Activated B cell treated with CpG ODN at 0.5 μM for 24 hours (primary cell): ENCODE results near the gene FGF13. TPM values are rescaled to one million over a fixed set of nuclear protein-coding genes. Genes with fewer than 3 reads are reported as not detected.

Experiments used
- ATAC-seq: fragments of 200-7000 bp; cut with Tn5 transposase; one replicate; pipeline ENCODE4 v1.10.0; 2021; ENCODE audit warnings: low read depth, mild to moderate bottlenecking, moderate library complexity
- CTCF ChIA-PET: fragments of 350-600 bp; sonication (Branson Sonifier 250); formaldehyde crosslinking; loops from one replicate; lab custom pipeline; 2021; ENCODE audit warnings: antibody characterized with exemption; lab: Charles Lee
- POLR2A ChIA-PET: fragments of 350-600 bp; sonication (Branson Sonifier 250); formaldehyde crosslinking; loops from one replicate; lab custom pipeline; 2021; ENCODE audit warnings: antibody characterized with exemption; lab: Charles Lee
- DNase-seq: peaks from one replicate; pipeline ENCODE4 v3.0.0; 2022
- H3K27ac Mint-ChIP-seq: one replicate; pipeline ENCODE4 v1.8.0; 2020; ENCODE audit warnings: mixed read lengths
- H3K27me3 Mint-ChIP-seq: one replicate; pipeline ENCODE4 v1.8.0; 2021; ENCODE audit warnings: mixed read lengths
- H3K36me3 Mint-ChIP-seq: one replicate; pipeline ENCODE4 v1.8.0; 2021; ENCODE audit warnings: low read depth, mixed read lengths
- H3K4me1 Mint-ChIP-seq: one replicate; pipeline ENCODE4 v1.8.0; 2021; ENCODE audit warnings: mixed read lengths
- H3K4me3 Mint-ChIP-seq: one replicate; pipeline ENCODE4 v1.8.0; 2020; ENCODE audit warnings: mild to moderate bottlenecking, mixed read lengths
- H3K9me3 Mint-ChIP-seq: one replicate; pipeline ENCODE4 v1.8.0; 2020; ENCODE audit warnings: mixed read lengths
- intact Hi-C: fragments of 100-400 bp; cut with micrococcal nuclease; formaldehyde crosslinking; loops from one replicate; pipeline ENCODE4 v1.15.1; 2024
- total RNA-seq: library from RNA; stranded (reverse); gene quantifications from 2 replicates; pipeline ENCODE4 v1.2.3, GENCODE V29; 2022
- TF ChIP-seq, protein P1 (sequence below): fragments of 200-600 bp; IDR thresholded peaks from one replicate; pipeline ENCODE4 v1.8.0; 2022; ENCODE audit warnings: antibody characterized with exemption, mild to moderate bottlenecking

The FGF13 gene
- total RNA-seq, 1 donor from 2014 or later, result not detected

DNA sequence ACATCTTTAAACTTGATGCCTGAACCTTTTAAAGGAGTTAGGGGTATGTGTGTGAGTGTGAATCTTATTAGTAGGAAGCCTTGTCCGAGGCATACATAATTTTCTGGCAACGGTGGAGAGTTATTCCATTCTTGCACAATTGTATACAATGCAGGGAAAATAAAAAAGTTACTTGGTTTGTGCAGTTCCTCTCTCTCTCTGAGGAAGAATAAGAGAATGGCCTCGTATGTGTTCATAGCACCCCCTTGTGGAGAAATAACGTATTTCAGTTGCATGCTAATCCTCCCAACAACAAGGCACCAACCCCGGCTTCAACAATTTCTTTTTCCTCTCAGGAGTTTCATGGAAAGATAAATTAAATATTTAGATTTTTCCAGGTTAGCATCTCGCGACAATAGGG lies 33.7 kb upstream of the FGF13 start:
- ChIA-PET POLR2A (no interaction called here), CTCF (interaction anchor here (1.4 kb wide), 1 partner anchor 14 kb away, joined by 3 read pairs; no protein-coding TSS in a partner anchor)
- H3K4me1 Mint-ChIP-seq, result no peaks in the 10 kb centered on the region
- no peak for DNase-seq
- no peaks in the 10 kb centered on the region for H3K36me3 Mint-ChIP-seq
- no peaks in the 10 kb centered on the region for H3K9me3 Mint-ChIP-seq
- H3K27ac Mint-ChIP-seq, result no peak overlapping the region
- TF ChIP-seq, protein P1, sequence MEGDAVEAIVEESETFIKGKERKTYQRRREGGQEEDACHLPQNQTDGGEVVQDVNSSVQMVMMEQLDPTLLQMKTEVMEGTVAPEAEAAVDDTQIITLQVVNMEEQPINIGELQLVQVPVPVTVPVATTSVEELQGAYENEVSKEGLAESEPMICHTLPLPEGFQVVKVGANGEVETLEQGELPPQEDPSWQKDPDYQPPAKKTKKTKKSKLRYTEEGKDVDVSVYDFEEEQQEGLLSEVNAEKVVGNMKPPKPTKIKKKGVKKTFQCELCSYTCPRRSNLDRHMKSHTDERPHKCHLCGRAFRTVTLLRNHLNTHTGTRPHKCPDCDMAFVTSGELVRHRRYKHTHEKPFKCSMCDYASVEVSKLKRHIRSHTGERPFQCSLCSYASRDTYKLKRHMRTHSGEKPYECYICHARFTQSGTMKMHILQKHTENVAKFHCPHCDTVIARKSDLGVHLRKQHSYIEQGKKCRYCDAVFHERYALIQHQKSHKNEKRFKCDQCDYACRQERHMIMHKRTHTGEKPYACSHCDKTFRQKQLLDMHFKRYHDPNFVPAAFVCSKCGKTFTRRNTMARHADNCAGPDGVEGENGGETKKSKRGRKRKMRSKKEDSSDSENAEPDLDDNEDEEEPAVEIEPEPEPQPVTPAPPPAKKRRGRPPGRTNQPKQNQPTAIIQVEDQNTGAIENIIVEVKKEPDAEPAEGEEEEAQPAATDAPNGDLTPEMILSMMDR, result no peak
- H3K4me3 Mint-ChIP-seq, result no peak overlapping the region
- no peak for ATAC-seq
- H3K27me3 Mint-ChIP-seq, result no peaks in the 10 kb centered on the region
- intact Hi-C loops, result loop anchor here (5.0 kb wide), 1 partner anchor 553 kb away; no protein-coding TSS in a partner anchor

DNA sequence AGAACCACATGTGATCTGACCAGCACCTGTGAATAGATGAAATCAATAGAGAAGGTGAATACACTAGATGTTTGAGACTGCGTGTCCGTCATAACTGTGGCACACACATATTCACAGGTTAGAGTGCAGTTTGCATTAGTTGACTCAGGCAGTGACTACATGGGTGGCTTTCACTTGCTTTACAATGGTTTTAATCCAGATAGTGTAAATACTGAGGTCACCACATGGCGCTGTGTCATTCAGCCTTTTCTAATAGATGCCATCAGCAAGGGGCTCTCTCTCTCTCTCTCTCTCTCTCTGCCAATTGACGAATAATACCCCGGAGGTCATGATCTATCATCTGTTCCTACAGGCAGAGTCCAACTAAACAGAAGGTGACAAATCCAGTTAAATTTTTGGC lies 30.7 kb upstream of the FGF13 start:
- no peak overlapping the region for H3K4me3 Mint-ChIP-seq
- no peaks in the 10 kb centered on the region for H3K36me3 Mint-ChIP-seq
- intact Hi-C loops, result no loop called here
- ATAC-seq (no peak), DNase-seq (no peak)
- TF ChIP-seq, protein P1, result no peak
- ChIA-PET CTCF (no interaction called here), POLR2A (no interaction called here)
- H3K4me1 Mint-ChIP-seq, result no peaks in the 10 kb centered on the region
- H3K27me3 Mint-ChIP-seq, result no peaks in the 10 kb centered on the region
- H3K27ac Mint-ChIP-seq, result no peak overlapping the region
- no peaks in the 10 kb centered on the region for H3K9me3 Mint-ChIP-seq

GRCh38 chrX:138740341-138740740 lies 28.8 kb upstream of the FGF13 start:
- H3K27me3 Mint-ChIP-seq, result no peaks in the 10 kb centered on the region
- H3K27ac Mint-ChIP-seq, result no peak overlapping the region
- H3K4me1 Mint-ChIP-seq, result no peaks in the 10 kb centered on the region
- ATAC-seq, result no peak
- intact Hi-C loops, result no loop called here
- TF ChIP-seq, protein P1, result no peak
- no peak for DNase-seq
- H3K36me3 Mint-ChIP-seq, result no peaks in the 10 kb centered on the region
- H3K9me3 Mint-ChIP-seq, result no peaks in the 10 kb centered on the region
- ChIA-PET POLR2A (no interaction called here), CTCF (no interaction called here)
- H3K4me3 Mint-ChIP-seq, result no peak overlapping the region

- H3K27me3 Mint-ChIP-seq, result no peaks in the 10 kb centered on the region
- no peak overlapping the region for H3K4me3 Mint-ChIP-seq
- DNase-seq (no peak), ATAC-seq (no peak)
- intact Hi-C loops, result no loop called here
- no peaks in the 10 kb centered on the region for H3K4me1 Mint-ChIP-seq
- ChIA-PET CTCF (no interaction called here), POLR2A (no interaction called here)
- TF ChIP-seq, protein P1, result no peak
- H3K27ac Mint-ChIP-seq, result no peak overlapping the region
- no peaks in the 10 kb centered on the region for H3K9me3 Mint-ChIP-seq
- H3K36me3 Mint-ChIP-seq, result no peaks in the 10 kb centered on the region
Measured at GRCh38 chrX:138723301-138723700, 11.8 kb upstream of the FGF13 start.

- TF ChIP-seq, protein P1, result no peak
- ATAC-seq (no peak), DNase-seq (no peak)
- intact Hi-C loops, result no loop called here
- no peaks in the 10 kb centered on the region for H3K4me1 Mint-ChIP-seq
- POLR2A ChIA-PET, result no interaction called here
- H3K4me3 Mint-ChIP-seq, result no peak overlapping the region
- no peak overlapping the region for H3K27ac Mint-ChIP-seq
- no peaks in the 10 kb centered on the region for H3K9me3 Mint-ChIP-seq
- CTCF ChIA-PET, result no interaction called here
- H3K36me3 Mint-ChIP-seq, result no peaks in the 10 kb centered on the region
- H3K27me3 Mint-ChIP-seq, result no peaks in the 10 kb centered on the region
Measured at GRCh38 chrX:138719396-138719795, 7.9 kb upstream of the FGF13 start.
